ENCODE data around the gene SEMA4C. TPM values are rescaled to one million over a fixed set of nuclear protein-coding genes. Genes with fewer than 3 reads are reported as not detected.

SEMA4C gene
- total and polyA plus RNA-seq, 9 of the 15 experiments (the other 6 are each of a cell fraction or from before 2014, with no cell fraction given), result 0.32 to 59.7 (median 23.9) TPM

DNA sequence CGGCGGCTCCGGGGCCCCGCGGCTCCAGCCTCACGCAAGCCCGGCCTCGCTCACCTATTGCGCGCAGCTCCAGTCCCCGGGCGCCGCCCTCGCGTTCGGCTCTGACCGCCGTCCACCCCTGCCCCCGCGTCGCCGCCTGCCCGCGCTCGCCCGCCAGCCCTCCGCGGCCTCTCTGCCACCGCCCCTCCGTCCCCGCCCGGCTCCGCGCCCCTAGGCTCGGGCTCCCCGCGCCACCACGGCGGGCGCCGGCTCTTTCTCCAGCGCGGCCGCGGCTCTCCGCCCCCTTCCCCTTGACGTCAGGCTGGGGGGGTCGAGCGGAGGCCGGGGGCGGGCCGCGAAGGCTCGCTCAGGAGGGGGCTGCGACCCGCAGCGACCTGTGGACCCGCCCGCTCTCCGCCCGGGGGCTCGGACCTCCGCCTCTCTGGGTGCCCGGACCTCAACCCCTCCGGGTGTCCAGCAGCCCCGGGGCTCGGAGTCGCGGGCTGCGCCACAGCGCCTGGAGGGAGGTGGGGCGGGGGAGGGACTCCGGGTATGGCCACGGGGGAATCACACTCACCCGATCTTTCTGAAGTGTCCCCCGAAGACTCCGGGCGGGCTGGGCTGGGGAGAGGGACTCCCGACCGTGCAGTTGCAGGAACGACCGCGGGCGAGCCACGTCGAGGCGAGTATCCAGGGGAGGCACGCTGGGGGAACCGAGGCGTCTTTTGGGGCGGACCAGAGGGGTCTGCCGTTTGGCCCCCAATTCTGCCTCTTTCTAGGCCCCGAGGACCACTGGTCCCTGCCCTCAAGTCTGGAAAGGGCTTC, at the start of gene SEMA4C (continued):
- TF ChIP-seq E2F6 (IDR thresholded peaks at IDR 0.05; ENCODE audit: borderline replicate concordance in 1 of 2, extremely low read depth in 1 of 2, insufficient read depth in 1 of 2, insufficient read length in 1 of 2, low read depth in 1 of 2, low read length in 1 of 2, poor library complexity in 1 of 2, severe bottlenecking in 1 of 2) (peak in 1 of 2 experiments; percentile 51), MTA2 (IDR thresholded peaks at IDR 0.05; ENCODE audit: low read depth) (no peak), RBM34 (IDR thresholded peaks at IDR 0.05; ENCODE audit: borderline replicate concordance, insufficient read depth, low read length) (no peak), THRAP3 (IDR thresholded peaks at IDR 0.05; ENCODE audit: borderline replicate concordance) (no peak), SMARCA5 (IDR thresholded peaks at IDR 0.05) (no peak), HIVEP1 (CRISPR knock-in tag; IDR thresholded peaks at IDR 0.05) (no peak), MBD1 (CRISPR knock-in tag; IDR thresholded peaks at IDR 0.05) (no peak), ZEB2 (IDR thresholded peaks at IDR 0.05) (no peak), ELF1 (tag; IDR thresholded peaks at IDR 0.05) (no peak), ZNF175 (CRISPR knock-in tag; IDR thresholded peaks at IDR 0.05; ENCODE audit: low read depth) (no peak)
- TF ChIP-seq, protein P1, sequence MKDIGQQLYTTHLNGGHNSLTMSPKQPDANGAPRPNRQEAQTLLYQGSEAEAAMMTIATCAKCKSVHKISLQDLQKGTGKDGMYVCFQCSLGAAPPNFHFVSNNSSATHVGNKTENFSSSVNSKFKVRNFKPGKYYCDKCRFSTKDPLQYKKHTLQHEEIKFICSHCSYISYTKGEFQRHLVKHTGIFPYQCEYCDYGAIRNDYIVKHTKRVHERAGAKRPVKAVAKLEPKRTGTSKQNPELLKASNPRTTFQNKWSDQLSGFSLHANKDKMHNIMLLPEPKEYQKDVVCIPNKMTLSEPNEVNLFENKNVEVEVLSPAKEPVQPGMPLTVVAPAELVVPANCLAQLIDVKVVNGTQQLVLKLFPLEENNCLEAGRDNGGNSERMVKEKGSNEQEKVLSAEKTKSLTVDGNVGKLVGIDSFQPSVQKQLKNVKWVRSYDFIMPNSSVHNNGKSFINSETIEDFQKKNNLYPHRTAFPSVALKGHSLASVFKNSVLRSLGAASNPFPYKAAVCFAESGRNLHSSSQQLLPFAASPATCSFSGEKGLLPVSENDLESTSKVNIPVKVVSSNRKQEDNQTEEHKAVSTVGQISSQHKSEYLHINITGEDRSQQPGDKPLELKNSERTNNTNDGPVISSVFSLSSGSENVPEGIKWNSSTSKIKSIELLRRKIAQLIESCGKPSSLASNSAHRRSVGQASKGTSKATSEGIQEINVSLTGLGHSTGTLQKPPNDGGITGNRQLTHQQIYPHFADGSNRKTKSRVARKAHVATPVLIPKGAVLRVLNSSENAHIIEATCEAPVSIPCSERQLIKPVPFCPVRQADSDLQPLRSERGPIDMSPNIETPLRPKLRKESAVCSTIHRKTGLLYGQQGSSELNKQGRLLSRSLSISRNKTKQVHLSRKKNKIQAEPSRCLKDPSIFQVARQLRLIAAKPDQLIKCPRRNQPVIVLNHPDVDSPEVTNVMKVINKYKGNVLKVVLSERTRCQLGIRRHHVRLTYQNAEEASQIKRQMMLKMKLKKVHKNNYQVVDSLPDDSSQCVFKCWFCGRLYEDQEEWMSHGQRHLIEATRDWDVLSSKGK (CRISPR knock-in tag; IDR thresholded peaks at IDR 0.05), result no peak
- TF ChIP-seq, protein P2, sequence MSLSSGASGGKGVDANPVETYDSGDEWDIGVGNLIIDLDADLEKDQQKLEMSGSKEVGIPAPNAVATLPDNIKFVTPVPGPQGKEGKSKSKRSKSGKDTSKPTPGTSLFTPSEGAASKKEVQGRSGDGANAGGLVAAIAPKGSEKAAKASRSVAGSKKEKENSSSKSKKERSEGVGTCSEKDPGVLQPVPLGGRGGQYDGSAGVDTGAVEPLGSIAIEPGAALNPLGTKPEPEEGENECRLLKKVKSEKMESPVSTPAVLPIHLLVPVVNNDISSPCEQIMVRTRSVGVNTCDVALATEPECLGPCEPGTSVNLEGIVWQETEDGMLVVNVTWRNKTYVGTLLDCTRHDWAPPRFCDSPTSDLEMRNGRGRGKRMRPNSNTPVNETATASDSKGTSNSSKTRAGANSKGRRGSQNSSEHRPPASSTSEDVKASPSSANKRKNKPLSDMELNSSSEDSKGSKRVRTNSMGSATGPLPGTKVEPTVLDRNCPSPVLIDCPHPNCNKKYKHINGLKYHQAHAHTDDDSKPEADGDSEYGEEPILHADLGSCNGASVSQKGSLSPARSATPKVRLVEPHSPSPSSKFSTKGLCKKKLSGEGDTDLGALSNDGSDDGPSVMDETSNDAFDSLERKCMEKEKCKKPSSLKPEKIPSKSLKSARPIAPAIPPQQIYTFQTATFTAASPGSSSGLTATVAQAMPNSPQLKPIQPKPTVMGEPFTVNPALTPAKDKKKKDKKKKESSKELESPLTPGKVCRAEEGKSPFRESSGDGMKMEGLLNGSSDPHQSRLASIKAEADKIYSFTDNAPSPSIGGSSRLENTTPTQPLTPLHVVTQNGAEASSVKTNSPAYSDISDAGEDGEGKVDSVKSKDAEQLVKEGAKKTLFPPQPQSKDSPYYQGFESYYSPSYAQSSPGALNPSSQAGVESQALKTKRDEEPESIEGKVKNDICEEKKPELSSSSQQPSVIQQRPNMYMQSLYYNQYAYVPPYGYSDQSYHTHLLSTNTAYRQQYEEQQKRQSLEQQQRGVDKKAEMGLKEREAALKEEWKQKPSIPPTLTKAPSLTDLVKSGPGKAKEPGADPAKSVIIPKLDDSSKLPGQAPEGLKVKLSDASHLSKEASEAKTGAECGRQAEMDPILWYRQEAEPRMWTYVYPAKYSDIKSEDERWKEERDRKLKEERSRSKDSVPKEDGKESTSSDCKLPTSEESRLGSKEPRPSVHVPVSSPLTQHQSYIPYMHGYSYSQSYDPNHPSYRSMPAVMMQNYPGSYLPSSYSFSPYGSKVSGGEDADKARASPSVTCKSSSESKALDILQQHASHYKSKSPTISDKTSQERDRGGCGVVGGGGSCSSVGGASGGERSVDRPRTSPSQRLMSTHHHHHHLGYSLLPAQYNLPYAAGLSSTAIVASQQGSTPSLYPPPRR (CRISPR knock-in tag; IDR thresholded peaks at IDR 0.05; ENCODE audit: borderline replicate concordance), result no peak
- TF ChIP-seq, protein P3, sequence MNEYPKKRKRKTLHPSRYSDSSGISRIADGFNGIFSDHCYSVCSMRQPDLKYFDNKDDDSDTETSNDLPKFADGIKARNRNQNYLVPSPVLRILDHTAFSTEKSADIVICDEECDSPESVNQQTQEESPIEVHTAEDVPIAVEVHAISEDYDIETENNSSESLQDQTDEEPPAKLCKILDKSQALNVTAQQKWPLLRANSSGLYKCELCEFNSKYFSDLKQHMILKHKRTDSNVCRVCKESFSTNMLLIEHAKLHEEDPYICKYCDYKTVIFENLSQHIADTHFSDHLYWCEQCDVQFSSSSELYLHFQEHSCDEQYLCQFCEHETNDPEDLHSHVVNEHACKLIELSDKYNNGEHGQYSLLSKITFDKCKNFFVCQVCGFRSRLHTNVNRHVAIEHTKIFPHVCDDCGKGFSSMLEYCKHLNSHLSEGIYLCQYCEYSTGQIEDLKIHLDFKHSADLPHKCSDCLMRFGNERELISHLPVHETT (CRISPR knock-in tag; conservative IDR thresholded peaks at IDR 0.05 in 1 of 2, IDR thresholded peaks at IDR 0.05 in 1 of 2), result peak in 1 of 2 experiments; percentile 44; a peak in 1 of 4 replicates
